SU-DHL-6 (cell line): Measurements from ENCODE around the gene DACH1.

Source experiments
- H2AFZ ChIP-seq: fragments of 200-600 bp; sonication (generic); 2 replicates; pipeline ENCODE4 v1.6.1; 2014; ENCODE audit warnings: low read depth, mild to moderate bottlenecking, moderate library complexity, mixed read lengths, antibody characterized with exemption, low read length; ENCODE audit not compliant: severe bottlenecking
- H3F3A ChIP-seq: fragments of 200-600 bp; shearing (Covaris generic); 2 replicates; pipeline ENCODE4 v1.6.0; 2016; ENCODE audit warnings: antibody characterized with exemption, mild to moderate bottlenecking; ENCODE audit not compliant: insufficient read depth
- H3K27ac ChIP-seq: fragments of 200-600 bp; sonication (generic); 2 replicates; pipeline ENCODE4 v1.5.1; 2016; ENCODE audit warnings: low read depth, mild to moderate bottlenecking, low read length, moderate library complexity, mixed read lengths
- H3K27me3 ChIP-seq: fragments of 200-600 bp; sonication (generic), shearing (Covaris generic); 2 replicates; pipeline ENCODE4 v1.6.0; 2014; ENCODE audit warnings: mild to moderate bottlenecking, low read length
- H3K36me3 ChIP-seq: fragments of 200-600 bp; sonication (generic); 2 replicates; pipeline ENCODE4 v1.6.1; 2014; ENCODE audit warnings: mild to moderate bottlenecking, low read length, mixed read lengths
- H3K4me2 ChIP-seq: fragments of 300-600, 200-600 bp; shearing (Covaris generic), sonication (generic); 2 replicates; pipeline ENCODE4 v1.6.0; 2014; ENCODE audit warnings: low read length, low read depth, mild to moderate bottlenecking; ENCODE audit not compliant: poor library complexity, severe bottlenecking
- H3K4me3 ChIP-seq: fragments of 200-600 bp; sonication (generic); 2 replicates; pipeline ENCODE4 v1.5.1; 2014; ENCODE audit warnings: antibody characterized with exemption, low read length, mild to moderate bottlenecking, mixed read lengths; ENCODE audit not compliant: insufficient read depth, poor library complexity, severe bottlenecking
- H3K79me2 ChIP-seq: fragments of 200-600 bp; sonication (generic); 2 replicates; pipeline ENCODE4 v1.6.1; 2014; ENCODE audit warnings: mild to moderate bottlenecking, low read length, moderate library complexity; ENCODE audit not compliant: insufficient read depth
- H3K9ac ChIP-seq: fragments of 200-600 bp; sonication (generic); 2 replicates; pipeline ENCODE4 v1.7.0; 2014; ENCODE audit warnings: mild to moderate bottlenecking, low read length
- H3K9me2 ChIP-seq: fragments of 200-600 bp; sonication (generic); replicated peaks from 2 replicates; pipeline ENCODE4 v1.6.1; 2014; ENCODE audit warnings: low read length; ENCODE audit not compliant: insufficient read depth
- H3K9me3 ChIP-seq: fragments of 200-600 bp; sonication (generic); 2 replicates; pipeline ENCODE4 v1.6.1; 2014; ENCODE audit warnings: low read length, mixed read lengths; ENCODE audit not compliant: insufficient read depth
- H4K20me1 ChIP-seq: fragments of 200-600 bp; sonication (generic); 2 replicates; pipeline ENCODE4 v1.6.1; 2014; ENCODE audit warnings: low read depth, mild to moderate bottlenecking, antibody characterized with exemption, low read length, moderate library complexity, mixed read lengths
- CTCF ChIP-seq: fragments of 200-600 bp; sonication (generic); IDR thresholded peaks from one replicate; pipeline ENCODE4 v1.5.1; 2017; ENCODE audit warnings: antibody characterized with exemption, mild to moderate bottlenecking, low read length, moderate library complexity; ENCODE audit not compliant: insufficient read depth, poor library complexity, severe bottlenecking
- EZH2phosphoT487 ChIP-seq: fragments of 200-600 bp; sonication (generic), shearing (Covaris generic); conservative IDR thresholded peaks from 2 replicates; pipeline ENCODE4 v1.6.1; 2018; ENCODE audit warnings: mild to moderate bottlenecking, antibody characterized with exemption, low read length, moderate library complexity, mixed read lengths

The DACH1 gene

GRCh38 chr13:71603255-71603654, 263.7 kb downstream of the DACH1 start:
- H3K27me3 ChIP-seq, result no peaks in the 10 kb centered on the region
- peak overlapping the region; percentile 30 for H2AFZ ChIP-seq
- no peaks in the 10 kb centered on the region for H3K79me2 ChIP-seq
- no peaks in the 10 kb centered on the region for H3K36me3 ChIP-seq
- H3K4me3 ChIP-seq, result no peak overlapping the region
- H3F3A ChIP-seq, result no peaks in the 10 kb centered on the region; the same call in 1 of the 2 replicates
- no peak overlapping the region for H3K27ac ChIP-seq
- no peaks in the 10 kb centered on the region for H3K9me3 ChIP-seq
- H3K9ac ChIP-seq, result no peak overlapping the region
- H3K9me2 ChIP-seq, result no peaks in the 10 kb centered on the region
- TF ChIP-seq EZH2phosphoT487 (no peak), CTCF (no peak)
- no peaks in the 10 kb centered on the region for H4K20me1 ChIP-seq
- H3K4me2 ChIP-seq, result no peak overlapping the region

GRCh38 chr13:71602344-71602743, 264.7 kb downstream of the DACH1 start:
- no peak overlapping the region for H3K4me2 ChIP-seq
- H3K27me3 ChIP-seq, result no peaks in the 10 kb centered on the region
- H3K79me2 ChIP-seq, result no peaks in the 10 kb centered on the region
- H4K20me1 ChIP-seq, result no peaks in the 10 kb centered on the region
- no peak overlapping the region for H3K27ac ChIP-seq
- no peak overlapping the region for H3K9ac ChIP-seq
- TF ChIP-seq EZH2phosphoT487, result no peak
- TF ChIP-seq CTCF, result no peak
- no peaks in the 10 kb centered on the region for H3K9me2 ChIP-seq
- no peaks in the 10 kb centered on the region; the same call in 1 of the 2 replicates for H3F3A ChIP-seq
- H2AFZ ChIP-seq, result peak overlapping the region; percentile 30
- H3K4me3 ChIP-seq, result no peak overlapping the region
- H3K36me3 ChIP-seq, result no peaks in the 10 kb centered on the region
- no peaks in the 10 kb centered on the region for H3K9me3 ChIP-seq

- no peak overlapping the region for H3K4me2 ChIP-seq
- no peaks in the 10 kb centered on the region; the same call in 1 of the 2 replicates for H3F3A ChIP-seq
- no peaks in the 10 kb centered on the region for H3K9me2 ChIP-seq
- no peaks in the 10 kb centered on the region for H3K9me3 ChIP-seq
- no peaks in the 10 kb centered on the region for H4K20me1 ChIP-seq
- no peaks in the 10 kb centered on the region for H3K27me3 ChIP-seq
- no peaks in the 10 kb centered on the region for H3K36me3 ChIP-seq
- no peak overlapping the region for H3K27ac ChIP-seq
- no peak overlapping the region for H3K4me3 ChIP-seq
- no peak overlapping the region for H3K9ac ChIP-seq
- H2AFZ ChIP-seq, result no peak overlapping the region
- no peaks in the 10 kb centered on the region for H3K79me2 ChIP-seq
- TF ChIP-seq EZH2phosphoT487 (no peak), CTCF (no peak)
Observed at GRCh38 chr13:71597150-71597549, 269.9 kb downstream of the DACH1 start.
